NCI-H1436 treated with DMSO at 0.1 percent for 48 hours (cell line): ENCODE results near the gene PLEKHJ1.

ENCODE experiments used
- DNase-seq: peaks from one replicate; lab custom pipeline; 2025; lab: John Stamatoyannopoulos, UW

PLEKHJ1 gene

DNA sequence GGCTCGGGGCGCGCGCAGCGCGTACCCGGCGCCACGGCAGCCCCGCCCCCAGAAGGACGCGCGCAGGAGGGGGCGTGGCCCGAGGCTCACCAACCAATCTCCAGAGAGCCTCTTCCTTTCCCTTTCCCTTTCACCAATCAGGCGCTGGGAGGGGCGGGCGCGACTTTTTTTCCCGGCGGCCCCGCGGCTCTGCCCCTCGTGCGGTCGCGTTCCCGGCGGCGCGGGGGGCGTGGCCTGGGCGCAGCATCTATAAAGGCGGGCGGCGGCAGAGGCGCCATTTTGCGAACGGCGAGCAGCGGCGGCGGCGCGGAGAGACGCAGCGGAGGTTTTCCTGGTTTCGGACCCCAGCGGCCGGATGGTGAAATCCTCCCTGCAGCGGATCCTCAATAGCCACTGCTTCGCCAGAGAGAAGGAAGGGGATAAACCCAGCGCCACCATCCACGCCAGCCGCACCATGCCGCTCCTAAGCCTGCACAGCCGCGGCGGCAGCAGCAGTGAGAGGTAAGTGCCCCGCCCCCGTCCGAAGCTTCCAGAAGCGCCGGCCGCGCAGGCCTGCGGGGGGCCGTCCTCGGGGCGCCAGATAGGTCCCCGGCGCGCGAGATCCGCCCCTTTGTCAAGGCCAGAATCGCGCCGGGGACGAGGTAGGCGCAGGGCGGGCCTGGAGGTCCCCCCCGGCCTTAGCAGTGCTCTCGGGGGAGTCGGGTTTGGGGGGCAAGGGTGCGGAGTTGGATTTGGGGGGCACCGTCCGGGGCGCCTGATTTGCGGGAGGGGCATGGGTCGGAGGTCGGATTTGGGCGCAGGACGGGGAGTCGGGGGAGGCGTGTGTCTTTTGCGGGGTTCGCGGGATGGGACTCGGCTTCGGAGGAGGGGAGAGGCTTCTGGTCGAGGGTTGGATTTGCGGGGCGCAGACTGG lies 33.4 kb upstream of the PLEKHJ1 start:
- peak; percentile 74 for DNase-seq

DNA sequence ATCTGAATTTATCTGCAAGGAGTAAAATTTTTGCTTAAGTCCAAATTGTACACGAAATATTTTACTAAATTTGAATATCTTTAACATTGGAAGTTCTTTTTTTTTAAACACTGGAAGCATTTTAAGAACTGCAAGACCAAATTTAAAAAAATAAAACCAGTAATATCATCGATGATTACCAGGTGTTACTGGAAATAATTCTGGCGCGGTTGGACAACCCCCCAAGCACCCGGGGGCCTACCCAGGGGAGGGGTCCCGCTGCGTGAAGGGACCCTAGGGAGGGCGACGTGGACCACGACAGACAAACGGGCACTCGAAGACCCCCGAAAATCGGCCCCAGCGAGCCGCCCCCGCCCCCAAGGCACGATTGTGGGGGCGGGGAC lies 32.7 kb upstream of the PLEKHJ1 start:
- no peak for DNase-seq

DNA sequence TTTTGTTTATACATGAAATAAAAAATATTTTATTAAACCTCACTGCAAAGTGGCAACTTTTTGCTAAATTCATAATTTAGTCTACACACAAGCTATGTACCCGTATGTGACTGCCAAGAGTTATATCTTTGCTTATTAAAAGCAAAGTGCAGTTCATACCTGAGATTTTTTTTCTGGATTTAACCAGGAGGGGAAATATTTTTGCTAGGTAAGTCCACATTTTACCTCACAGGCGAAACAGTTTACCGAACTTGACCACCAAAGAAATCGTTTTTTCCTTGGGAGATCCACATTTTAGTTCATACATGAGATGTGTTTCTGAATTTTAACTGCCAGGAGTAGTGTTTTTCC lies 32.3 kb upstream of the PLEKHJ1 start:
- no peak for DNase-seq

DNA sequence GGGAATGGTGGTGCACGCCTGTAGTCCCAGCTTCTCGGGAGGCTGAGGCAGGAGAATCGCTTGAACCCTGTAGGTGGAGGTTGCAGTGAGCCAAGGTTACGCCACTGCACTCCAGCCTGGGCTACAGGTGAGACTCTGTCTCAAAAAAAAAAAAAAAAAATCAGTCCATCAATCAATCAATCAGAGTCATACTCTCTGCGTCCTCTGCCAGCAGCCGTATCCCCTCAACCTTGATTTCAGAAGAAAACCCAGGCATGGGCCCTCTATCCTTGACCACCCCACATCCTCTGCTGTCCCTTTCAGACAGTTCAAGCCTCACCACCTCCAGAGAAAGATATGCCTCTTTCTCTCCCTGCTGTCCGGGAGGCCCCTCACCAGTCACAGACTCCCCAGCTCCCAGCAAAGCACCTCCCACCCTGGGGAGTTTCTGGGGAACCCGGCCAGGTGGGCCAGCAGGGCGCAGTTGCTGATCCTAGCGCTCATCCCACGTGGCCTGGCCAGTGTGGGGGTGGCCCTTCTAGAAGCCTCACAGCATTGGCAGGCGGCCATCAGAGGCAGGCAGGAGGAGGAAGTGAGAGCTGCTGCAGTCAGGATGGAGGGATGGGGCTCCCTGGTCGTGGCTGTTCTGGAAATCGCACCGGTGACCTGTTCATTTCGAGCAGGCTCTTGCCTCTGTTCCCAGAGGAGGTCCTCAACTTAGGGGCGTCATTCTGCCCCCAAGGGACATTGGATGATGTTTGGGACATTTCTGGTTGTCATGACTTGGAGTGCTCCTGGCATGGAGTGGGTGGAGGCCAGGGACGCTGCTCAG lies 30.3 kb upstream of the PLEKHJ1 start:
- no peak for DNase-seq

DNA sequence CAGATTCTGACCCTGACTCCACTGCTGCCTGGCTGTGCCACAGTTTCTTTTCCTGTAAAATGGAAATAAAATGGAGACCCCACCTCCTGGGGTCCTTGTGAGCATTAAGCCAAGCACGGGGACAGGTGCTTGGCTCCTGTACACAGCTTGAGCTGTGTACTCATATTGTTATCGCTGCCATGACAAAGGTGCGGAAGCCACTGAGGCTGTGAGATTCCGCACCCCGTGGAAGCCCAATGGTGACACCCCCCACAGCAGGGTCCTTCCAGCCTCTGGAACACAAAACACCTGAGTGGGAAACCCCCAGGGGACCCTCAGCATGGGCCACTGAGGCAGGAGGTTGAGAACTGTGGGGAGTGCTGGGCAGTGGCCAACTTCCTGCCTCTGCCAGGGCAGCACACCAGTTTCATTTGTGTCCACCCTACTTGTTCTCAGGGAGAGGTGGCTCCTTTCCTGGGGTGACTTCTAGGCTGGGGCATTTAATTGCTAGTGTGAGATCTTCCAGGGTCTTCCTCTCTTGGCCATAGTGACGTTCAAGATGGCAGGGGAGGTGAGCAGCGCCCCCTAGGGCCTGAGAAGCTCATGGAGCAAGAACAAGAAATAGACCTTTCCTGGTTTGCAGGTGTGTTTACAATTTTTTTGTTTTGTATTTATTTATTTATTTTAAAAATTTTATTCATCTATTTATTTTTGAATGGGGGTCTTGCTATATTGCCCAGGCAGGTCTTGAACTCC lies 25.5 kb upstream of the PLEKHJ1 start:
- no peak for DNase-seq

DNA sequence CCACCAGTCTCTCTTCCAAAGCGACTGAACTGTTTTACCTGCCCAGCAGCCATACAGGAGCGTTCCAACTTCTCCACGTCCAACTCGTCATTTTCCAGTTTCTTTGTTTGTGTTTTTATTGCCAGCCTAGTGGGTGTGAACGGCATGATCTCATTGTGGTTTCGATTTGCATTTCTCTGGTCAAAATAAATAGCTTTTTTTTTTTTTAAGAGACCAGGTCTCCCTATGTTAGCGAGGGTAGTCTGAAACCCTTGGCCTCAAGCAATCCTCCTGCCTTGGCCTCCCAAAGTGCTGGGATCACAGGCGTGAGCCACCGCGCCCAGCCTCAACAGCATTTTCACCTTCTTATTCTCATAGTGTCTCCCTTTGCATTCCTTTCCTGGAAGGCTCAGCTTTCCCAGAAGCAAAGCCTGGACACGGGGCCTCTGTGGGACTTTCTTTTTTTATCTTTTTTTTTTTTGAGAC lies 24.2 kb upstream of the PLEKHJ1 start:
- DNase-seq = no peak

DNA sequence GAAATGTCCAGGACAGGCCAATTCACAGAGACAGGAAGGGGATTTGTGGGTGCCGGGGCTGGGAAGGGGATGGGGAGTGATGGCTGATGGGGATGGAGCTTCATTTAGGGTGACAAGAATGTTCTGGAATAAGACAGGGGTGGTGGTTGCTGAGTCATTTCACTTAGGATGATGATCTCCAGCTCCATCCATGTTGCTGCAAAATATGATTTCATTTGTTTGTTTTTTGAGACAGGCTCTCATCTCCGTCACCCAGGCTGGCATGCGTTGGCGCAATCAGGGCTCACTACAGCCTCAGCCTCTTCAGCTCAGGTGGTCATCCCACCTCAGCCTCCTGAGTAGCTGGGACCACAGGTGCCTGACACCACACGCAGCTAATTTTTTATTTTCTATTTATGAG lies 23.2 kb upstream of the PLEKHJ1 start:
- DNase-seq = no peak

DNA sequence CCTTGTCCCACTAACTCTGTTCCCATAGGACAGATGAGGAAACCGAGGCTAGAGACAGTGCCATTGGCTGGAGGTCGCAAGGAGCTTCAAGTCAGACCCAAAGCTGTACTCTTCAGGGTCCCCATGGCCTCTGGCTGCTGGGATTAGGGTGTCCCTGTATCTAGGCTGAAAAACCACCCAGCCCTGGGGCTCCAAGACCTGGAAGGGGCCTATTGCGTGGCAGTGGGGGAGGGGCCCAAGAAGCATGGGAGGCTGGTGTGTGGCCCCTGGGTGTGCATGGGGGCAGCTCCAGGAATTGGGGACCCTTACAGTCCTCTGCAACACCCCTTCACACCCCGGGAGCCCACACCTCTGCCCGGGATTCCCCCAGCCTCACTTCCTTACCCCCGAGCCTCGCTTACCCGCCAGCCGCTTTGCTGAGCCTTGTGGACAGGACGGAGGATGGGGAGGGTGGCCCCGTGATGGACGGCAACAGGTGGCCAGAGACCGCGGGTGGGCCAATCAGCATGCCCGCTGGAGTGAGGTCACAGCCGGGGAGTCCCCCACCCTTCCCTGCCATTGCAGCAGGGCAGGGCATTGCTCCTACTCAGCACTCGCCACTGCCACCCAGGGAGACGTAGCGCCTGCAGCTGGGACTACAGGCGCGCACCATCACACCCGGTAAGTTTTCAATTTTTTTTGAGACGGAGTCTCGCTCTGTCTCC lies 20.0 kb upstream of the PLEKHJ1 start, which contains the start of gene JSRP1:
Gene JSRP1, minus strand, starts transcription at position 436 of the 704 bp plus-strand sequence. CDS start 1,103 bp downstream, outside the sequence.
- DNase-seq = no peak

DNA sequence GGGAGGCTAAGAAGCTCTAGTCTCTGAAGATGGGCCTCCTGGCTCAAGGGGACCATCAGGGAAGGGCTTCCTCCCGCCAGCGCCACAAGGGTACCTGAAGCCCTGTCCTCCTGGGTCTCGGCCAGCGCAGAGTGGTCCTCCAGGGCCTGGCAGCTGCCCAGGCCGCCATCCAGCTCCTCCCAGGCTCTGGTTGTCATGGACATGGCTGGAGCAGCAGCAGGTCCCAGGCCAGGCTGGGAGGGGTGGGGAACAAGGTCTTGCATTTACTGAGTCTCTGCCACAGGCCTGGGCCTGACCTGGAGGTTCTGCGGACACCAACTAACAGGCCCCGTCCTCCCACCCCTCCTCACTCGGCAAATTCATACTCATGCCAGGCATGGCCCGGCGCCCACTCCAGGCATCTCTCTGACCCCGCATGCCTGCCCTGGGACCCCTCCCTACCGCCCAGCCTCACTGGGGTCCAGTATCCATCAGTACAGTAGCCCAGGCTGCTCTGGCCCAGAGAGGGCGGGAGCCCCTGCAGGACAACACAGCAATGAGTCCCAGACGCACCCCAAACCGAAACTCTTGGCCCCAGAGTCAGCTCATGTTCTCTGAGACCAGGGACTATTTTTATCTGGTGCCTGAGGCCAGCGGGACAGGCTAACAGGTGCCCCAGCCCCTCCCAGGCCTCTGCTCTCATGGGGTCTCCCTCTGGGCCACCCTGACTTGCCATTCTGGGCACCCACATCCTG lies 19.1 kb upstream of the PLEKHJ1 start:
- no peak for DNase-seq

DNA sequence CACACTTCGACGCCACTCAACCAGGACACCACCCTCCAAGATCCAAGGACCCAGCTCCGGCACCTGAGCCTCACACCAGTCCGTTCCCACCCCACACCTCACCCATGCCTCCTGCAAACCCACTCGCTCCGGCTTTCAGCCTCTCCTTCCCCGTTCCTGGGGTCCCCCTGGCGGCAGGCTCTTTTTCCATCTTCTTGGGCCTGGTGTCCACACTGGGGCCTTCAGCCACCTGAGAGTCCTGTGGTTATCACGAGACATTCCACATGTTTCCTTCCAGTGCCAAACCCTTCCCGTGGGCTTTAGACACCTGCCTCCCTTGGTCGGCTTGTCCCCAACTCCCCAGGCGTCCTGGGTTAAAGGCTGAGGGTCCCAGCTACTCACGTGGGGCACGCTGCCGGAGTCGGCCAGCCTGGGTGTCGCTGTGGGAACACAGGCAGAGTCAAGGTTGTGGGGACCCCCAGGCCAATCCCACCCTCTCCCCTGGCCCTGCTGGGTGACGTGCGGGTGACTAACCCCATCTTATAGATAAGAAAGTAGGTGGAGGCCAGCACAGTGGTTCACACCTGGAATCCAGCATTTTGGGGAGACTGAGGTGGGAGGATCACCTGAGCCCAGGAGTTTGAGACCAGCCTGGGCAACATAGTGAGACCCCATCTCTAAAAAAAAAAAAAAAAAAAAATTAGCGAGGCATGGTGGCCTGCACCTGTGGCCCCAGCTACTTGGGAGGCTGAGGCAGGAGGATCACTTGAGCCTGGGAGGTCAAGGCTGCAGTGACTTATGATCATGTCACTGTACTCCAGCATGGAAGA lies 18.1 kb upstream of the PLEKHJ1 start:
- no peak for DNase-seq

DNA sequence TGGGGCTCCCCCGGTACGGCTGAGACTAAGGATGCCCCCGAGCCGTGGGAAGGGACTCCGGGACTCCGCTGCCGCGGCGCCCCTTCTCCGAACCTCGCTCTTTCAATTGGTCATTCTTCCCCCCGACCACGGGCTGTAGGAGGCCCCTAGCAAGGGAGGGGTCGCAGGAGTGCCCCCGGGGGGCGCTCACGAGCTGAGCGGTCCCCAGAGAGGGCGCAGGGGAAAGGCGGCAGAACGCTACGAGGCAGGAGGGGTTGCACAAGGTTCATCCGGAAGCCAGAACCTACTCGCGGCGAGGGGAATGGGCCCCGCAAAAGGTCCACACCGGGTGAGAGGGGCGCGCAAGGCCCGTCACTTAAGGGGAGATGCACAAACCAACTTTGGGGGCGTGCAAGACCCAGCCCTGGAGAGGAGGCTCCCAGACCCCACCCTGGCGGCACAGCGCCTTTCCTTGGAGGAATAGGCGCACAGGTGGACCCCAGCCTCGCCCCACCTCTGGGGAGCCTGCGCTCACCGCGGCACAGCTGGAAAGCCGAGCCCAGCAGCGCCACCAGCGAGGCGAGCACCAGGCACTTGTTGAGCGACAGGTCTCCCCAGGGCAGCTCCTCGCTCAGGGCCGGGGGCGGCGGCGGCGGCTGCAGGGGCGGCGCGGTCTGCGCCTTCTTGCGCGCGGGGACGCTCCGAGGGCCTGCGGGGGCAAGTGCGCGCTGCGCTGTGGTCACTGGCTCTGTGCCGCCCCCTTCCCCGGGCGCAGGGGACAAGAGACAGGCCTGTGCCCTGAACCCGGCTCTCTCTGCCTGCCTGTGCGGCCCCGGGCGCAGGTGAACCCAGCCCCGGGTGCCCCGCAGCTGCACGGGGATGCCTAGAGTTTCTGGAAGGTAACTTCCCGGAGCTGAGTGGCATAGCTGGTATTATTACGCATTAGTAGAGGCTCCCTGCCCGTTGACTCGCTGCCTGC lies 17.3 kb upstream of the PLEKHJ1 start:
- no peak for DNase-seq

DNA sequence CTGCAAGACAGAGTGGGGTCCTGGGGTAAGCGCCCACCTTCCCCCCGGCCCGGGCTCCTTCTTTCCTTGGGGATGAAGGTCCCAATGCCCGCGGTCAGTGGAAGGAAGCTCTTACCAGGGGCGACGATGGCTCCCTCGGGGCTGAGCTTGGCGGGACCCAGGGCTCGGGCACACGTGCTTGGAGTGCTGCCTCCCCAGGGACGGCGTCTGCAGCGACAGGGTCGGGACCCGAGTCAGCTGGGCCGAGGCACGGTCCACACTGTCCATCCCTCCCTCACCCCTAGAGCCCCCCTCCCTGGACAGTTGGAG lies 16.6 kb upstream of the PLEKHJ1 start:
- no peak for DNase-seq

DNA sequence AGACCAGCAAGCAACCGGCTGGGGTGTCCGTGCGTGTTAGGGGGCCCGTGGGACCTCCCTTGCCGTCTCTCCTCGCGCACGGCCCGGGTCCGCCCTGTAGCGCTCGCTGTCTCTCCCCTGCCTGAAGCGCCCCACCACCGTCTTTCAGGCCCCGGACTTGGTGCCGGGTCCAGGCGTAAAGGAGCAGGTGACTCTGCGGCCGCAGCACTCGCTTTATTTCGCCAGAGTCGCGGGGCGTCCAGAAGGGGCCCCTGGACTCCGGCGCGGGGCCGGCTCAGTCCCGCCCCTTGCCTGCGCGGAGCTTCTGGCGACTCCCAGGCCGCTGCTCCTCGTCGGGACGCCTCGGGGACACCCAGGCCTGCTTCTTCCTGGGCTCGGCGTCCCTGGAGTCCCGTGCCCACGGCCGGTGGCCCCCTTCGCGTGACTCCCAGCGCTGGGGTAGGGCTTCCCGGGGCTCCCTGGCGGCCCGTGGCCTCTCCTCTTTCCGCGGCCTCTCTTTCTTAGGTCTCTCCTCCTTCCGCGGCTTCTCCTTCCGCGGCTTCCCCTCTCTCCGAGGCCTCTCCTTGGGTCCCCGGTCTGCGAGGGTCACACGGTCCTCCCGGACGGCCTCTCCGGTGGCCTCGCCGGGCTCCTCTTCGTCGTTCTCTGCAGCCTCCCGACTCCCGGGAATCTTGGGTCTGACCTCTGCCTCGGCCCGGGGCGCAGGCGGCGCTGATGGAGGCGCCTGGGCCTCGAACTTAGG lies 16.1 kb upstream of the PLEKHJ1 start:
- no peak for DNase-seq

DNA sequence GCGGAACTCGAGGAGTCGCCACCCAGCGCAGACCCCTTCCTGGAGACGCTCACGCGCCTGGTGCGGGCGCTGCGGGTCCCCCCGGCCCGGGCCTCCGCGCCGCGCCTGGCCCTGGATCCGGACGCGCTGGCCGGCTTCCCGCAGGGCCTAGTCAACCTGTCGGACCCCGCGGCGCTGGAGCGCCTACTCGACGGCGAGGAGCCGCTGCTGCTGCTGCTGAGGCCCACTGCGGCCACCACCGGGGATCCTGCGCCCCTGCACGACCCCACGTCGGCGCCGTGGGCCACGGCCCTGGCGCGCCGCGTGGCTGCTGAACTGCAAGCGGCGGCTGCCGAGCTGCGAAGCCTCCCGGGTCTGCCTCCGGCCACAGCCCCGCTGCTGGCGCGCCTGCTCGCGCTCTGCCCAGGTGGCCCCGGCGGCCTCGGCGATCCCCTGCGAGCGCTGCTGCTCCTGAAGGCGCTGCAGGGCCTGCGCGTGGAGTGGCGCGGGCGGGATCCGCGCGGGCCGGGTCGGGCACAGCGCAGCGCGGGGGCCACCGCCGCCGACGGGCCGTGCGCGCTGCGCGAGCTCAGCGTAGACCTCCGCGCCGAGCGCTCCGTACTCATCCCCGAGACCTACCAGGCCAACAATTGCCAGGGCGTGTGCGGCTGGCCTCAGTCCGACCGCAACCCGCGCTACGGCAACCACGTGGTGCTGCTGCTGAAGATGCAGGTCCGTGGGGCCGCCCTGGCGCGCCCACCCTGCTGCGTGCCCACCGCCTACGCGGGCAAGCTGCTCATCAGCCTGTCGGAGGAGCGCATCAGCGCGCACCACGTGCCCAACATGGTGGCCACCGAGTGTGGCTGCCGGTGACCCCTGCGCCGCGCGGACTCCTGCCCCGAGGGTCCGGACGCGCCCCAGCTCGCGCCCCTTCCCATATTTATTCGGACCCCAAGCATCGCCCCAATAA lies 15.3 kb upstream of the PLEKHJ1 start:
- DNase-seq = no peak

DNA sequence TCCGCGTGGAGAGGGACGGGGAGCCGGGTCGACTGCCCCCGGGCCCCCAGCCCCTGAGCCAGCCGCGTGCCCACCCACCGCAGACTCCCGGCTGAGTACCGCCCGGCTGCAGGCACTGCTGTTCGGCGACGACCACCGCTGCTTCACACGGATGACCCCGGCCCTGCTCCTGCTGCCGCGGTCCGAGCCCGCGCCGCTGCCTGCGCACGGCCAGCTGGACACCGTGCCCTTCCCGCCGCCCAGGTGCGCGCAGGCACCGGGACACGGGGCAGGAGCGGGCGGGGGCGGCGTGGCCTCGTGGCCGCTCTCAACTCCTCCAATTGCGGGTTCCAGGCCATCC lies 14.6 kb upstream of the PLEKHJ1 start:
- DNase-seq = no peak

DNA sequence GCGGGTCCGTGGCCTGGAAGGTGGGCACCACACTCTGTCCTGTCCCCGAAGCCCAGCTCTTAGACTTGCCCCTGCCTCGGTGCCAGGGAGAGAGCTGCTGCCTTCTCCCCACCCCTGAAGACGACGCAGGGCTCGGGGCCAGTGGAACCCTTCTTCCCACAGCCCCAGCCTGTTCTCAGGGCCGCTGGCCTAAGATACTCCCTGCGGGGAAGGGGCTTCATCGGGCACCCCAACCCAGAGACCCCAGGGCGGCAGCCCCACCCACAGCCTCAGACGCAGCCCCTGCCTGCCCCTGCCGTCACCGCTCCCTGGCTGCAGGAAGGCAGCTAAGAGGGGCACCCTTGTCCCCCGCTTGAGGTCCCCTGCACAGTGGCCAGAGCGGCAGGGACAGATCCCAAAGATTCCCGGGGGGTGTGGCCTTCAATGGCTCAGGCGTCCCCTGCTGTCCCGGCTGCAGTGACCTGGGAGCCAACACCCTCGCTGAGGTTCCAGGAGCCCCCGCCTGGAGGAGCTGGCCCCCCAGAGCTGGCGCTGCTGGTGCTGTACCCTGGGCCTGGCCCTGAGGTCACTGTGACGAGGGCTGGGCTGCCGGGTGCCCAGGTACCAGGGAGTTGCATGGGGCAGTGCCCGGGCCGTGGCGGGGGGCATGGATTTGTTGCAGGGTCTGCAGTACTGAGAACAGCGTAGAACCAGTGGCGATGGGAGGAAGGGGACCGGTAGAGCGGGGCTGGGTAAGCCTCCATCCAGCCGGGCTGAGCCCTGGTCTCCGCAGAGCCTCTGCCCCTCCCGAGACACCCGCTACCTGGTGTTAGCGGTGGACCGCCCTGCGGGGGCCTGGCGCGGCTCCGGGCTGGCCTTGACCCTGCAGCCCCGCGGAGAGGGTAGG lies 14.0 kb upstream of the PLEKHJ1 start:
- DNase-seq = no peak
